NT2/D1 (cell line): ENCODE results near the gene TBL1X.

Experiments used
- DNase-seq: peaks from one replicate; pipeline ENCODE4 v3.0.0-alpha.2; 2011; ENCODE audit warnings: low read depth, low spot score
- H3K27me3 ChIP-seq: 2 replicates; pipeline ENCODE4 v1.6.0; 2011; ENCODE audit warnings: mild to moderate bottlenecking; ENCODE audit not compliant: insufficient read length, insufficient read depth
- H3K36me3 ChIP-seq: 2 replicates; pipeline ENCODE4 v1.6.1; 2011; ENCODE audit warnings: mild to moderate bottlenecking, low read length, mixed read lengths; ENCODE audit not compliant: insufficient read depth, insufficient read length
- H3K4me1 ChIP-seq: 2 replicates; pipeline ENCODE4 v1.5.1; 2011; ENCODE audit not compliant: insufficient read depth, insufficient read length
- H3K4me3 ChIP-seq: 2 replicates; pipeline ENCODE4 v1.5.1; 2011; ENCODE audit warnings: low read depth; ENCODE audit not compliant: insufficient read length
- H3K9ac ChIP-seq: 2 replicates; pipeline ENCODE4 v1.6.0; 2011; ENCODE audit warnings: low read depth; ENCODE audit not compliant: insufficient read length
- H3K9me3 ChIP-seq: 2 replicates; pipeline ENCODE4 v1.5.1; 2011; ENCODE audit warnings: mild to moderate bottlenecking, low read length; ENCODE audit not compliant: insufficient read depth
- SUZ12 ChIP-seq: IDR thresholded peaks from 2 replicates; pipeline ENCODE4 v1.6.1; 2011; ENCODE audit not compliant: insufficient read length, insufficient read depth; ENCODE audit errors: extremely low read depth
- YY1 ChIP-seq: IDR thresholded peaks from 2 replicates; pipeline ENCODE4 v1.6.1; 2011; ENCODE audit not compliant: insufficient read length, insufficient read depth
- ZNF274 ChIP-seq: IDR thresholded peaks from 2 replicates; pipeline ENCODE4 v1.6.1; 2011; ENCODE audit warnings: mild to moderate bottlenecking, low read depth, low read length

Gene TBL1X

DNA sequence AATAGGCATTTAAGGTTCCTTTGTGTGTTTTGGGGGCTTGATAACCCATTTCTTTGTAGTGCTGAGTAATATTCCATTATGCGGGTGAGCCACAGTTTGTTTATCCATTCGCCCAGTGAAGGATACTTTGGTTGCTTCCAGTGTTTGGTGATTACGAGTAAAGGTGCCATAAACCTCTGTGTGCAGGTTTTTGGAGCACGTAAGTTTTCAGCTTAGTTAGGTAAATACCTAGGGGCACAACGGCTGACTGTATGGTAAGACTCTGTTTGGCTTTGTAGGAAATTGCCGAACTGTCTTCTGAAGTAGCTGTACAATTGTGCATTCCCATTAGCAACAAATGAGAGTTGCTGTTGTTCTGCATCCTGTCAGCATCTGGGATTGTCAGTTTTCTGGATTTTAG, 3.8 kb upstream of the TBL1X start:
- H3K27me3 ChIP-seq = no peaks in the 10 kb centered on the region
- no peak for DNase-seq
- H3K36me3 ChIP-seq = no peaks in the 10 kb centered on the region
- TF ChIP-seq YY1 = no peak
- TF ChIP-seq SUZ12 = no peak
- no peak for TF ChIP-seq ZNF274
- H3K9ac ChIP-seq = no peak overlapping the region
- H3K4me3 ChIP-seq = no peak overlapping the region
- no peaks in the 10 kb centered on the region for H3K9me3 ChIP-seq
- H3K4me1 ChIP-seq = peaks cover 4% of the 10 kb centered on the region

DNA sequence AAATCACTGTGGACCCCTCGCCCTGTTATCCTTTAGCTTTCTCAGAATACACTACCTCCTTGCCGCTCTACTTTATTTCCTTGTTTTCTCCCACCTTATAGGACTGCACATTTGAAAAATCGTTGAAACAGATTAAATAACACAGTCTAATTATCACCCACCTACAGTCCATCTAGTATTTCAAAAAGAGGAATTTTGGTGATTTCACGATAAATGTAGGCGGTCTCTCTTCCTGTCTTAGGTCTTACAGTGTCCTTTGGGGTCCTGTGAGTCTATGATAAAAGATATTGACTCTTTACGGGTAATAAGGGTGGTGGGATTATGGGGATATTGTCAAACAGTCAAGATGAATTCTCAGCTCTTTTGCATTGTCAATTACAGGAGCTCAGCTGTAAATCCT, 2.4 kb upstream of the TBL1X start:
- Histone ChIP-seq H3K9me3 (no peaks in the 10 kb centered on the region), H3K9ac (peak overlapping the region; percentile 42), H3K4me1 (peaks cover 7% of the 10 kb centered on the region), H3K4me3 (no peak overlapping the region), H3K36me3 (no peaks in the 10 kb centered on the region), H3K27me3 (no peaks in the 10 kb centered on the region)
- no peak for TF ChIP-seq YY1
- TF ChIP-seq ZNF274 = no peak
- TF ChIP-seq SUZ12 = no peak
- no peak for DNase-seq

DNA sequence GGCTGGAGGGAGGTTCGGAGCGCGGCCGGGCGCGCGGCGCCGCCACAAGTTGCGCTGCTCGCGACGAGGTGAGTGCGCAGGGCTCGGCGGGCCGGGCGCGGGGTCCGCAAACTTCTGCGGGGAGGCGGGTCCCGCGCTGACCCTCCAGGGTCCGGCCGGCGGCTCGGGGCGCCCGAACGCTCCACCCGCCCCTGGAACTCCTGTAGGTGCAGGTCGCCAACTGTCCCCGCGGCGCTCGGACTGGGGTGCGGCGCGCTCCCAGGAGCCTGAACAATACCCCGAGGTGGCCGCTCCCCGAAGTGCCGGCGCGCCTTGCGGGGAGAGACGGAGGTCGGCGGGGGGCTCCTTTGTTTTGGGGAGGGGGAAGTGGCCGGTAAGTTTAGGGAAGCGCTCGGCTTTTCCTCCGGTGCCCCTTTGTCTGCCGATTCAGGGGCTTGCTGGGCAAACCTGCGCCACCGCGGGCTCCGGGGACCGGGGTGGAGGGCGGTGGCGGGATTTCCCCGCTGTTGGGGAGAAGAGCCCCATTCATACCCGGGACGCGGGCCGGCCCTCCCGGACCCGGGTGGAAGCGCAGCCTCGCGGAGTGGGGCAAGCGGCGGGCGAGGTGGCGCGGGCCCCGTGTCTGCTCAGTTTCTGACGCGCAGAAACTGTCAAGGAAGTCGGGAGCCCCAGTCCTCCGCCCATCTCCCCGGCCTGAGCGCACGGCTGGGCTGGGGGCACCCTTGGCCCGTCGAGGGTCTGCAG, 694 bp downstream of the TBL1X start:
- no peaks in the 10 kb centered on the region for H3K9me3 ChIP-seq
- TF ChIP-seq ZNF274 (no peak), YY1 (no peak)
- peaks cover 19% of the 10 kb centered on the region for H3K36me3 ChIP-seq
- H3K9ac ChIP-seq = peak overlapping the region; percentile 79
- no peak for DNase-seq
- H3K27me3 ChIP-seq = no peaks in the 10 kb centered on the region
- peak overlapping the region; percentile 64 for H3K4me3 ChIP-seq
- H3K4me1 ChIP-seq = peaks cover 7% of the 10 kb centered on the region

DNA sequence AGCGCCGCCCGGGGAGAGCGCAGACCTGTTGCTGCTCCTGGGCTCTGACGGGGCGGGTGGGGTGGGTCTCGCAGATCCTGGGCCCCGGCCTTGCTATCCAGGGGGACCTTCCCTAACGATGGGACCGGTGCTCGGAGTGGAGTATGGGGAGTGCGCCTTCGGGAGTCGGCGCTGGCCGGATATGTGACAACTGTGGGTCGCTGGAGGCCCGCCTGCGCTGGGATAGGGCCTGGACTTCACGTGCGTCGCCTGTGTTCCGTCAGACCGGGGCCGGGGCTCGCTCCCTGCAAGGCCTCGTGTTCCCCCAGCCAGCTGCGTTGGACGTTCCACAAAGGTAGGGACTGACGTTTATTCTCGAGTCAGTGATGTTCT, 1.3 kb downstream of the TBL1X start:
- Histone ChIP-seq H3K4me3 (peak overlapping the region; percentile 64), H3K4me1 (peaks cover 7% of the 10 kb centered on the region), H3K9ac (peak overlapping the region; percentile 79), H3K9me3 (no peaks in the 10 kb centered on the region), H3K27me3 (no peaks in the 10 kb centered on the region), H3K36me3 (peaks cover 23% of the 10 kb centered on the region)
- no peak for DNase-seq
- no peak for TF ChIP-seq YY1
- TF ChIP-seq SUZ12 = no peak
- no peak for TF ChIP-seq ZNF274

DNA sequence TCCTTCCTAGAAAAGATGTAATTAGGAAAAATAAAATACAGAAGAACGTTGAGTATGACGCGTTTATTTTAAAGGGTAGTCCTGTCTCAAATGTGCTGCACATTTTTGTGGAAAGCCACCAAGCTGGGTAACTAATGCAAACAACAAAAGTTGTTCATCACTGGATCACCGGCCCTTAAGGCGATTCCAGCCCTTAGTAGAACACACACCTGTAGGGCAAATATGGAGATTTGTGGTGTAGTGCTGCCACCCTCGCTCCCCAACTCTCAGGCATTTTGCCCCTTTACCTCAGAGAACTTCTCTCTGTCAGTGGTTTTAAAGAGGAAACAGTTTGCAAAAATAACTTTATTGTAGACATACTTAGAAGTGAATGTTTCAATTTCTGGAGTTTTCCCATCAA, 1.9 kb downstream of the TBL1X start:
- DNase-seq = no peak
- Histone ChIP-seq H3K9me3 (no peaks in the 10 kb centered on the region), H3K9ac (peak overlapping the region; percentile 79), H3K36me3 (peaks cover 23% of the 10 kb centered on the region), H3K4me1 (peaks cover 7% of the 10 kb centered on the region), H3K4me3 (peak overlapping the region; percentile 64), H3K27me3 (no peaks in the 10 kb centered on the region)
- TF ChIP-seq ZNF274 = no peak
- no peak for TF ChIP-seq SUZ12
- TF ChIP-seq YY1 = no peak

DNA sequence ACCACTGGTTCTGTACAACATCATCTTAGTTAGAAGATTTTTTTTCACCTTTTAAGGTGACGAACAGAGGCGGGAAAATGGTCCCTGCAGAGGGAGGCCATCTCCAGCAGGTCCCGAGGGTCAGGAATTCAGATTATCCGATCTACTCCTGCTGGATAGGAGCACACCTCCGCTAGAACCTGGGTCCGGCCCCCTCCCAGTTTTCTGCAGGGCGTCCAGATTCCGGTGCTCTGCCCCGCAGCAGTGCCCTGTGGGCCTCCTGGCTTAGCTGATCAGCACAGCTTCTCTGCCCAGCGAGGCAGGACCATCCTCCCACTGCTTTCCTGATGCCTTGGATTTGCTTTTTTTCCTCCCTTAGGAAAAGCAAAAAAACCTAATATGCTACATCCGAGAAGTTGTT, 2.3 kb downstream of the TBL1X start:
- Histone ChIP-seq H3K27me3 (no peaks in the 10 kb centered on the region), H3K4me3 (no peak overlapping the region), H3K4me1 (peaks cover 6% of the 10 kb centered on the region), H3K9me3 (no peaks in the 10 kb centered on the region), H3K36me3 (peaks cover 23% of the 10 kb centered on the region), H3K9ac (no peak overlapping the region)
- TF ChIP-seq SUZ12 = no peak
- no peak for TF ChIP-seq ZNF274
- TF ChIP-seq YY1 = no peak
- no peak for DNase-seq

DNA sequence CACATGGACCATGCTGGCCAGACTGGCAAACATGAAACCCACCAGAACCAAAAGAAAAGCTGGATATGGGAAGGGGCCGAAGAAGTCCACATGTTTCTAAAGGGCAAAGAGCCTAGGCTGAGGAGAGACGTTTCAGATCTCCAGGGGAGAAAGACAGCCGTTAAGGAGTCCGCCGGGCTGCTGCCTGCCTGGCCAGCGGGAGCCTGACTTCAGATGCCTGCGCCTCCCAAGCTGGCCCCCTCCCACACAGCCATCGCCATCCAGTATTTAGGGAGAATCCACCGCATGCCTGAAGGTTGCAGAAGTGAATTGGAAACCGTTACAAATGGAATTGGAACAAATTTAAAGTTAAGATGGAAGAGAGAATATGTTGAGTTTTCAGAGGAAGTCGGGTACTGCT, 2.9 kb downstream of the TBL1X start:
- no peaks in the 10 kb centered on the region for H3K9me3 ChIP-seq
- DNase-seq = no peak
- TF ChIP-seq ZNF274 (no peak), YY1 (no peak), SUZ12 (no peak)
- H3K4me3 ChIP-seq = no peak overlapping the region
- no peaks in the 10 kb centered on the region for H3K27me3 ChIP-seq
- peak overlapping the region; percentile 8 for H3K9ac ChIP-seq
- H3K36me3 ChIP-seq = peaks cover 23% of the 10 kb centered on the region
- peaks cover 3% of the 10 kb centered on the region for H3K4me1 ChIP-seq

DNA sequence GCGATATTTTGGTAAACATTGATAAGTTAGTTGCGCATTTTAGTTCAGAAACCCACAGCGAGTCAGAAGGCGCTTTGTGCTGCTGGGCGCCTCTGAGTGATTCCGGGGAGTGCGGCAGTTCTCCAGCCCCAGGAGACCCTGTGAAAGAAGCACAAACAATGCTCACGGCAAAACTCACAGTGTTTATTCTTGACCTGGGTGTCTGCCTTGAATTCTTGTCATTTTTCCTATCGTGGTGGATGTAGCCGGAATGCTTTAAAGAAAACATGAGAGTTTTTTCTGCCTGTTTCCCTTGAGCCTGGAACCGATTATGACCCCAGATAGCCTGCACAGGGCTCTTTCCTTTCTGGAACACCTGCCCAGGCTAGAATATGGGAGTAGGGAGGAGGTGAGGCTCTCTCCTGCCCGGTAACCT, 6.7 kb downstream of the TBL1X start:
- peaks cover 26% of the 10 kb centered on the region for H3K36me3 ChIP-seq

More for the DNA sequence above, 6.7 kb downstream of the TBL1X start:
- no peak for TF ChIP-seq YY1
- no peak for TF ChIP-seq ZNF274
- no peak for TF ChIP-seq SUZ12
- Histone ChIP-seq H3K4me3 (no peak overlapping the region), H3K9me3 (no peaks in the 10 kb centered on the region), H3K27me3 (no peaks in the 10 kb centered on the region), H3K9ac (no peak overlapping the region), H3K4me1 (peaks cover 3% of the 10 kb centered on the region)
- DNase-seq = no peak
